OCI-LY7 (cell line): ENCODE data around the gene RBP5.

Source experiments
- CTCF ChIP-seq: fragments of 200-600 bp; sonication (generic); conservative IDR thresholded peaks from 2 replicates; pipeline ENCODE4 v1.5.1; 2014; ENCODE audit warnings: mild to moderate bottlenecking, antibody characterized with exemption, low read length, moderate library complexity, mixed read lengths
- EZH2phosphoT487 ChIP-seq: fragments of 200-600 bp; sonication (generic); IDR thresholded peaks from 2 replicates; pipeline ENCODE4 v1.6.1; 2018; ENCODE audit warnings: low read depth, borderline replicate concordance, mild to moderate bottlenecking, mixed run types, antibody characterized with exemption, low read length, moderate library complexity, mixed read lengths

DNA sequence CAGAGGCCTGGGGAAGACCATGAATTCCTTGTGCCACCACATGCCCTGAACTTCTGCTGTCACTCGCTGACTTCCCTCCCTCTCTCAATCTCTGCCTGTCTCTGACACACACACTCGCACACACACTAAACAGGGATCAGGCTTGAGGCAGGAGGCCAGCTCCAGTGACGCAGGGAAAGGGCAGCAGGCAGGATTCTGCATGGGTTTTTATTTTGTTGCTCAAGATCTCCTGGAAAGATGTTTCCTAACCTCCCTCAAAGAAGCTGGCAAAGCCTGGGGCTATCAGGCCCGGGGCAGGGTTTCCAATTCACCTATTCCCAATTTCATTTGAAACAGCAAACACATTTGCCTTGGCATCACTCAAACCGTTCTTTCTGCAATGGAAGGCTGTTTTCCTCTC lies 33.1 kb upstream of the RBP5 start:
- no peak for TF ChIP-seq CTCF
- TF ChIP-seq EZH2phosphoT487: no peak
